NOMO-1 (cell line): ENCODE measurements around the gene B2M.
A peak's percentile ranks its signal among the peaks of the same experiment; 100 is the strongest.
"Not testable (repeated sequence)": the region's sequence is repeated elsewhere in the genome, so short reads cannot be mapped to it uniquely, and the experiment has no call there.

Experiments
- DNase-seq, 2 experiments: peaks; one replicate each; lab custom pipeline; 2025; ENCODE audit not compliant: unreplicated experiment in 2 of 2; lab: John Stamatoyannopoulos, UW

B2M gene

DNA sequence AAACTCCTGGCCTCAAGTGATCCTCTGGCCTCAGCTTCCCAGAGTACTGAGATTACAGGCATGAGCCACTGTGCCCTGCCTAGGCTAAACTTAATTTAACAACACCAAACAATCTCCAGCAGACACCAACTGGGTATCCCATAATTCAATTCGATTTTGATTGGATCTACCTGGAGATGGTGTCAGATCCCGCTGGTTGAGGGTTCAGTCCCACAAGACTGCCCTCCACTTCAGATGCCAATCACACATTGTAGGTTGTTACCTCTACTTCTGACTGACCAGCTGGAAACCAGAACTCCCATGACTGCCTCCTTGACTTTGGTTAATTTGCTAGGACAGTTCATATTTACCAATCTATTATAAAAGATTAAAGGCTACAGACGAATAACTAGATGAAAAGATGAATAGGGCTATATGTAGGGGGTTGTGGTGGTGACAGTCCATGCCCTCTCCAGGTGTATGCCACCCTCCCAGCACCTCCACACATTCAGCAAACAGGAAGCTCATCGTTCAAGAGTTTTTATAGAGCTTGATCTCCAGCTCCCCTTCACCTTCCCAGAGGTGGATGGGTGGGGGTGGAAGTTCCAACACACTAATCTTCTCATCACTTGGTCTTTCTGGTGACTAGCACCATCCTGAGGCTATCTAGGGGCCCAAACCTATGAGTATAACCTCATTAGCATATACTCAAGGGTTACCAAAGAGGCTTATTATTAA, 9.3 kb downstream of the B2M start:
- no peak for DNase-seq

DNA sequence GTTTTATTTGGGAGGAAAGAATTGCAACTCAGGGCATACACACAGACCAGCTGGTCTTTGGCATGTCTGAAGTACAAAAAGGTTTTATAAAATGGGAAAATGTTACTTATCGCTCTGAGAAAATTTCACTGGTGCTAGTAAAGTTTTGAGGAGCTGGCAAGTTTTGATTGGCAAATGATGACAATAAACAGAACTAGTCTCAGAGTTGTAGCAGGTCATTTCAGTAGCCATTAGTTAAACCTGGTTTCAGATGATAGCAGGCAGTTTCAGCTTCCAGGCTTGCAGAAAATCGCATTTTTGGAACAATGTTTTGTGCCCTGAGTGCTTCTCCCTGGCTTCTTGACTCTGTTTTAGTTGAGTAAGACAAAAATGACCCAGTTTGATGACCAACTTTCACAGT, 10.7 kb downstream of the B2M start:
- no peak for DNase-seq

DNA sequence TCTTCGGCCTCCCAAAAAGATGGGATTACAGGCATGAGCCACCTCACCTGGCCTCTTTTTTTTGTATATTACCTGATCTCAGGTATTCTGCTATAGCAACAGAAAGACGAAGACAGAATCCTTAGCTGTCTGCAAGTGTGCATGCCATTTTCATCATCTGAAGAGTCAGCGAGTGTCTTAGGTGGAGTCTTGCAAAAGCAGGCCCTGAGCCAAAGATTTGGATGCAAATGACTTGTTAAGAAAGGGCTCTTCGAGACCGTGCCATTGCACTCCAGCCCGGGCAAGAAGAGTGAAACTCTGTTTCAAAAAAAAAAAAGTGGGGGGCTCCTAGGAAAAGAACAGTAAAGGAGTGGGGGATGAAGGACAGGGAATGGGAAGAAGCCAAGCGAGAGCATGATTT, 14.8 kb downstream of the B2M start:
- DNase-seq, result peak; percentile 35 to 38

DNA sequence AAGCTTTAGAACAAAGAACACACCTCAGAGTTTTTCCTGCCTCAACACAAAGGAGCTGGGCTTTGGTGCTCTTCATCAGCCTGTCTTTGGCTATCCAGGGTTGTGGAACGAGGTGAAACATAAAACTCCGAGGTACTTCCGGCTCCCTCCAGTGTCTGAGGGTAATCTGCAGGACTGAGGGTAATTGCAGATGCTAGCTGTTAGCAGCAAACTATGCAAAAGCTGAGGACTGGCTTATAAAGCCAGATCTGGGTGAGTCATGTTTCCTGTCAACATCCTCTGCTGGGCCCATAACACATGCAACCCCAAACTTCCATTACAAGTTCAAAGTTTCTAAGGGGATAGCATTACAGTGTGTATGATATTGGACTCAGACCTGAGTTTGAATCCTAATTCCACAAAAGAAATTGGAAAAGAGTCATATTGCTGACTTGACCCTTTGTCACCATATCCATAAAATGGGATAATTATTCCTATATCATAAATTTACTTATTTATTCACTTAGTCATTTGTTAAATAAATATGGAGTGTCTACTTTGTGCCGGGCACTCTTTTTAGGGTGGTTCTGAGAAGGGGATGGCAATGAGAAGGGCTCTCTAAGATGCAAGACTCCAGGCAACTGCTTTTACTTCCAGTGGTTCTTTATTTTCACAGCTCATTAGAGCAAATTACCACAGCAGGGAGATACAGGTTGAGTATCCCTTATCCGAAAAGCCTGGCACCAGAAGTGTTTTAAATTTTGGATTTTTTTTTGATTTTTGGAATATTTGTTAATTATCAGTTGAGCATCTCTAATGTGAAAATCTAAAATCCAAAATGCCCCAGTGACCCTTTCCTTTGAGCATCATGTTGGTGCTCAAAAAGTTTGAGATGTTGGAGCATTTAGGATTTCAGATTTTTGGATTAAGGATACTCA, 15.5 kb downstream of the B2M start:
- peak; percentile 87 to 94 for DNase-seq

DNA sequence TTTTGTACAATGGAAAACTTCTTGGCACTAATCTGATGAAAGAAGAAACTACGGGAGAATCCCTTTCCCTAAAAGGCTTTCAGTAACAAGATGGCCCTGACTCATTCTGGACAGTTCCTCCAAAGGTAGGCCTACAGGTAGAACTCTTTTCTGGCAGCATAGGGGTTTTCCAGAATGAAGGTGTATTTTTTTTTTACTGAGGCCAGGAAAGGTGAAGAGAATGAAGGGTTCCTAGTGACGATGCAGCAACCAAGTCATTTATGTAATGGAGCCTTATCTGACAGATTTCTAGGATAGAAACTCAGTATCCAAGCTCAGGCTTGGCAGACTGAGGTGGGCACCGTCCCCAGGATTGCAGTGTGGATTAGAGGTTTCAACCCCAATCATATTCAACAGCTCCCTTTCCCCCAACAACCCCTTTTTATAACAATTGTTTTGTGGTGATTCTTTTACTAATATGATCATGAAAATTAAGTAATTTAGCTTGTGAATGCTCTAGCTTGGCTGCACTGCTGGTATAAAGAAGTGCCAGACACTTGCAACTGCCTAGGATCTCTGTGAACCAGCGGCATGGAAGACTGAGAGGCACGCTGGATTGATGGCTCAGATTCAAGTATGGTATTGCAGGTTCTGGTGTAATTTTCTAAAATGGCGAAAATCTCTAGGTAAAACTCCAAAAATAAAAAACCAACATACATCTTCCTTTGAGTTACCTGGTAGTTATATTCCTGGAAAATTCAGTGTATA, 16.3 kb downstream of the B2M start:
- no peak for DNase-seq

DNA sequence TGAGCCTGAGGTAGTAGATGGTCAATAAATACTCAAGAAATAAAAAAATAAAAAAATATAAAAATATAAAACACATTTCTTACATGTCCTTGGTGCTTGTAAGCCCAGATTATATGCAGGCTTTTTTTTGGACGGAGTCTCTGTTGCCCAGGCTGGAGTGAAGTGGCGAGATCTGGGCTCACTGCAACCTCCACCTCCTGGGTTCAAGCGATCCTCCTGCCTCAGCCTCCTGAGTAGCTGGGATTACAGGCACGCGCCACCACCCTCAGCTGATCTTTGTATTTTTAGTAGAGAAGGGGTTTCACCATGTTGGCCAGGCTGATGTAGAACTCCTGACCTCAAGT, 16.9 kb downstream of the B2M start:
- not testable (repeated sequence) for DNase-seq

DNA sequence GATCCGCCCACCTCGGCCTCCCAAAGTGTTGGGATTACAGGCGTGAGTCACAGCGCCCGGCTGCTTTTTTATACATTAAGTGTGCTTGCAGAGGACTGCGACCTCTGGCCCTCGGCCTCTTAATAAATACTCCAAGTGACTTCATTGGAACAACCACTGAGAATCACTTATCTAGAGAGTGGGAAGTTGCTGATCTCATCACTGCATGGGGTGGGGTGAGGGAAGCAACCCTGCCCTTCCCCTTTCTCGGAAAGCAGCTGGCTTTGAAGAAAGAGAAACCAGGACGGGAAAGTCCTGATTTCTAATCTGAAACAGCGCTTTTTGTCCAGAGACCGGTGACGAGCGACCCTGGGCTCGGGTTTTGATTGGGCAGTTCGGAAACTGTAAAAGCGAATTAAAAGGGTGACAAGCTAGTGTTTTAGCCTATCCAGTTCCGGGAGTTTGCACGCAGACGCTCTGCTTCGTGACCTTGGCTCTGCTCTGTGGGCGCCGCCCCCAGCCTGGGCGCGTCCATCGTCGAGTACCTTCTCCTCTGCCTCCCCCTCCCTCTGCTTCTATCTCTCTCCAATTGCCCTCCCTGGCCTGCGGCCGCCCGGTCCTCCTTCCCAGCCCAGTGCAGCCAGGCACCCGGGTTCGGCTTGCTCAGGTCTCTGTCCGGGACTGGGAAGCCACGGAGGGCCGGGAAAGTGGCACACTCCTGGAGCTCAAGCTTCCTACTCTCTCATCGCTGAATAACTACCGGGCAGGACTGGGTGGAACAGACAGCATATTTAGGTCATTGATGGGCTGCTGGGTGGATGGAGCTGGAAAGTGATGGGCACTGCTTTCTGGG, 17.5 kb downstream of the B2M start:
- peak; percentile 95 to 99 for DNase-seq

DNA sequence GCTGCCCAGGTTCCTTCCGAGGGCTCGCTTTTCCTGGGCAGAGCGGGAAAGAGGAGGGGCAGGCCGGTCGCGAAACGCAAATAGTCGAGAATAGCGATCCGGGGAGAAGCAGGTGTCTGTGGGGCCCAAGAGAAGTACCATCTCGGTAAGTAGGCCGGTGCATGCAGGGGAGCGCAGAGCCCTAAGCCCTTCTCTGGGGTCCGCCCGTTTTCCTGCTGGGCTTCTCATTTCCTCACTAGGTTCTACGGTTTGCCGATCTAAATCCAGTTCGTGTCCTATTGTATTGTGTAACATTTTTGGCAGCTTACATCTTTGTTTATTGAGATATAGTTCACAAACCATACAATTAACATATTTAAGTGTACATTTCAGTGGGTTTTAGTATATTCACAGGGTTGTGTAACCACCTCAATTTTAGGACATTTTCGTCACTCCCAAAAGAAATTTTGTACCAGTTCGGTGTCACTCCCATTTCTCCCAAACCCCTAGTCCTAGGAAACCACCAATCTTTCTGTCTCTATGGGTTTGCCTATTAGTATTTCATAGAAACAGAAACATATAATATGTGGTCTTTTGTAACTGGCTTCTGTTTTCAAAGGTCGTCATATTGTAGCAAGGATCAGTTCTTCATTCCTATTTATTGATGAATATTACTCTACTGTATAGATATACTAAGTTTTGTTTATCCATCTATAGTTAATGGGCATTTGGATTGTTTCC, 18.3 kb downstream of the B2M start:
- DNase-seq, result peak; percentile 36 to 38

DNA sequence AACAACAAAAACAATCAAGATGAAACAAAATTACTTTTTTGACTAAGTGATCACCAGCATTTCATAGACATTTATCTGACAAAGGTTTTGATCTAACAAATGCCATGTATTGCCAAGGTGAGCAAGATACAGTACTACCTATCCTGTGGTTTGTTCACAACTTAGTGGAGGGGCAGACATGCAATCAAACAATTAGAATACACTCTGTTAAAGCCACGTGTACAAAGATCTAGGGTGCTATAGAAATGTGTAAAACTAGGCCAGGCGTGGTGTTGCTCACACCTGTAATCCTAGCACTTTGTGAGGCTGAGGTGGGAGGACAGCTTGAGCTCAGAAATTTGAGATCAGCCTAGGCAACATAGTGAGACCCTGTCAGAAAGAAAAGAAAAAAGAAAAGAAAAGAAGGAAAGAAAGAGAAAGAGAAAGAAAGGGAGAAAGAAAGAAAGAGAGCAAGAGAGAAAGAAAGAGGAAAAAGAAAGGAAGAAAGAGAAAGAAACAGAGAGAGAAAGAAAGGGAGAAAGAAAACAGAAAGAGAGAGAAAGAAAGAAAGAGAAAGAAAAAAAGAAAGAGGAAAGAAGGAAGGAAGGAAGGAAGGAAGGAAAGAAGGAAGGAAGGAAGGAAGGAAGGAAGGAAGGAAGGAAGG, 23.6 kb downstream of the B2M start:
- DNase-seq, result no peak

DNA sequence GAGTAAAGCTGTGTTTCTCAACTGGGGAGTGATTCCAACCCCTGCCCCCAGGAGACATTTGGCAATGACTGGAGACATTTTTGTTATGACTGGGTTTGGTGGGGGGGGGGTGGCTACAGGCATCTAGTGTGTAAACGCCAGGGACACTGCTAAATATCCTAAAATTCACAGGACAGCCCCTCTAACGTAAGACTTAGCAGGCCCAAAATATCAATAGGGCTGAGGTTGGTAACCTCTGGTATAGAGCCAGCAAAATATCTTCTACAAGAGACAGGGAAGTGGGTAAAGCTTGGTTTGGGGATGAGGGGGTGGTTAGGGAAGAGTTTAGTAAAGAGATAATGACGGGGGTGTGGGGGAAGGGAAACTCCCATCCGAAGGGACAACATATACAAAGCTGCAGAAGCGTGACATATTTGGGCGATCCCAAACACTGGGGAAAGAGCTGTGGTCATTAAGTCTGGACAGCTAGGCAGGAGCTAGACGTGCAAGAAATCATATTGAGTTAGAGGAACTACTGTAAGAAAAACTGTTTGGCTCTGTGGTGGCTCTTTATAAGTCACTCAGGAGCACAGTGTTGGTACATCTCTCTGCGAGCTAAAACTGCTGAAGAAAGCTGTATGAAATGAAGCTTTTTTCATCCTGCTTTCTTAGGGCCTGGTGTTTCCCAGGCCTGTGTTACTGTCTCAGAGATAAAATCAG, 24.3 kb downstream of the B2M start:
- DNase-seq, result peak; percentile 70 to 78

DNA sequence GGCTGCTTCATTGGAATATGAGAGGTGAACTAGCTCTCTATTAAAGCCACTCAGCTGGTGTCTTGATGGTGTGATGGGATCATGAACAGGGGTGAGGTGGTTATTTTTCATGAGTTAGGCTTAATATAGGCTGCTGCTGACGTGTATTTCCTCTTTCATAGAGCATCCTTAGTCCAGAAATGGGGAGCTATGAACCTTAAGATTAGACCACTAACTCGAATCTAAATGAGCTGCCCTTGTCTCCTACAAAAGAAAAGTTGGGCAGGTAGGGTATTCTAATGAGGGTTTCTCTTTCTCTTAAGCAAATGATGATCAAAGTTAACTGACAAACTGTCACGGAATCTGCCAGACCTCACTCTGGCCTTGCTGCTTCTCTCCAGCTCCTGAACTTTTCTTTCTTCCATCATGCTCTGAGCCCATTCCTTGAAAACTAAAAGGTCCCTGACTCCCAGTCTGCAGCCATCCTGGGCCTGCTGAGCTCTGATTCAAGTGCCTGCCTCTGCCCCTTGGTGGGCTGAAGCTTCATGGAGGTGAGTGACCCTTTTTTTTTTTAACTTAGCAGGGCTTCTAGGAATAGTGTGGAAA, 25.0 kb downstream of the B2M start, which contains the start of gene TRIM69:
TSS of gene TRIM69 (plus strand) at position 348 of the 585 bp plus-strand sequence. CDS start at position 525, 177 bp downstream.
- DNase-seq, result no peak

DNA sequence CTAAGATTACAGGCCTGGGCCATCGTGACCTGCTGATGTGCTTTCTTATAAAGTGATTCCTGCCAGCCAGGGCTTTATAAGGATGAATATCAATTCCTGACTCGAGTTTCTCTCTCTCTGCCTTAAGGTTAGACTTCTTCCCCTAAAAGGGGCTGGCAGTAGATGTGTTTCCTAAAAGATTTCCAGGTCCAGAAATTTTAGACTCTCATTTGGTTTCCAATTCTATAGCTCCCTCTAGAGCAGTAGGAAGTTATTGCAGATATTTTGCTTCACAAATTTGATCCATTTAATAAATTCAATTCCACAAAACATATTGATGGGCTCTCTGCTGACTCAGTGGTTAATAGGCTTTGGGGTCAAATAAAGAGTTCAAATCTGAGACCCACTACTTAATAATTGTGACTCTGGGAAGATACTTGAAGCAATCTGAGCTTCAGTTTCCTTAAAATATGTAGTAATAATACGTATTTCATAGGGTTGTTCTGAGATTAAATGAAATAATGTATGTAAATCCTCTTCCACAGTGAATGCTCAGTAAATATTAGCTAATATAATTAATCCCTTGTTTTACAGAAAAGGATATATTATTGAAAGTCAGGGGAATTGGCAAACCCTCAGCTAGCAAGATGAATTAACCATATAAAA, 27.1 kb downstream of the B2M start:
- peak; percentile 8 to 49 for DNase-seq

DNA sequence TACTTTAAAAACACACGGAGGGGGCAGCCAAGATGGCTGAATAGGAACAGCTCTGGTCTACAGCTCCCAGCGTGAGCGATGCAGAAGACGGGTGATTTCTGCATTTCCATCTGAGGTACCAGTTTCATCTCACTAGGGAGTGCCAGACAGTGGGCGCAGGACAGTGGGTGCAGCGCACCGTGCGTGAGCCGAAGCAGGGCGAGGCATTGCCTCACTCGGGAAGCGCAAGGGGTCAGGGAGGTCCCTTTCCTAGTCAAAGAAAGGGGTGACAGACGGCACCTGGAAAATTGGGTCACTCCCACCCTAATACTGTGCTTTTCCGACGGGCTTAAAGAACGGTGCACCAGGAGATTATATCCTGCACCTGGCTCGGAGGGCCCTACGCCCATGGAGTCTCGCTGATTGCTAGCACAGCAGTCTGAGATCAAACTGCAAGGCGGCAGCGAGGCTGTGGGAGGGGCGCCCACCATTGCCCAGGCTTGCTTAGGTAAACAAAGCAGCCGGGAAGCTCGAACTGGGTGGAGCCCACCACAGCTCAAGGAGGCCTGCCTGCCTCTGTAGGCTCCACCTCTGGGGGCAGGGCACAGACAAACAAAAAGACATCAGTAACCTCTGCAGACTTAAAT, 28.0 kb downstream of the B2M start:
- not testable (repeated sequence) for DNase-seq

DNA sequence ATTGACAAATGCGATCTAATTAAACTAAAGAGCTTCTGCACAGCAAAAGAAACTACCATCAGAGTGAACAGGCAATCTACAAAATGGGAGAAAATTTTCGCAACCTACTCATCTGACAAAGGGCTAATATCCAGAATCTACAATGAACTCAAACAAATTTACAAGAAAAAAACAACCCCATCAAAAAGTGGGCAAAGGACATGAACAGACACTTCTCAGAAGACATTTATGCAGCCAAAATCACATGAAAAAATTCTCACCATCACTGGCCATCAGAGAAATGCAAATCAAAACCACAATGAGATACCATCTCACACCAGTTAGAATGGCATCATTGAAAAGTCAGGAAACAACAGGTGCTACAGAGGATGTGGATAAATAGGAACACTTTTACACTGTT, 32.1 kb downstream of the B2M start:
- not testable (repeated sequence) for DNase-seq

DNA sequence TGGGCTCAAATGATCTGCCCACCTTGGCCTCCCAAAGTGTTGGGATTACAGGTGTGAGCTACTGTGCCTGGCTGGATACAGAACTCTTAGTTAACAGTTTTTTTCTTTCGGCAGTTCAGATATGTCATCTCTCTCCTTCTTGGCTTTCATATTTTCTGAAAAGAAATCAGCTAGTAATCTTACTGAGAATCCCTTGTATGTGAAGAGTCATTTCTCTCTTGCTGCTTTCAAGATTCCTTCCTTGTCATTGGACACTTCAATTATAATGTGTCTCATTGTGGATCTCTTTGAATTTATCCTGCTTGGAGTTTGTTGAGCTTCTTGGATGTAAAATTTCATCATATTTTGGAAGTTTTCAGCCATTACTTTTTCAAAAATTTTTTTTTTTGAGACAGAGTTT, 42.0 kb downstream of the B2M start:
- no peak for DNase-seq

DNA sequence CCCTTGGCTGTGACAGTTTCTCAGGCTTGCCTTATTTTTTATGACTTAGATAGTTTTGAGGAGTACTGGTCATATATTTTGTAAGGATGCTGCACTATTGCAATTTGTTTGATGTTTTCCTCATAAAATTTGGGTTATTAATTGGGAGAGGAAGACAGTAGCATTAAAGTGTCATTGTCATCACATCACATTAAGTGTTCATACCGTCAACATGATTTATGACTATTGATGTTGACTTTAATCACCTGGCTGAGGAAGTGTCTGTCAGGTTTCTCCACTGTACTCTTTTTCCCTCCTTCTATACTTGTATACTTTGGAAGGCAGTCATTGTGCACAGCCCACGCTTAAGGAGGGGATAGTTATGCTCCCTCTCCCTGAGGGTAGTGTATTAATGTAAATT, 51.9 kb downstream of the B2M start:
- DNase-seq, result no peak

DNA sequence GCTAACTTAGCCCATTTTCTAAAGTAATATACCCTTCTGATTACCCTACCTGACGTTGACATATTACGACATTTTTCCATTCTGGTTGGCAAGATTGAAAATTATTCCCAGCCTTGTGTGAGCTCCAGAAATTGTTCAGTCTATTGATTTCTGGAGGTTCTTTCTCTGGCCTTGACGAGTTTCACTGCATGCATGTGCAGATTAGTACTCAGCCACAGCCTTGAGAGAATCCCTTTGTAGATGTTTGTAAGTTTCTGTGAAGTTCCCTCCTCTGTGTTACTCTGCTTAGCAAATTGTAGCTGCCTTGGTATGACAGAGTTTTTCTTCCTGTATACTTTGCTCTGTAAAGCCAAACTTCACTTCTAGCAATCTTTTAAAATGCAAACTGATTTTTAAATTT, 52.5 kb downstream of the B2M start:
- no peak for DNase-seq
